IPS-18c (cell line): ENCODE data around the gene MOB3B.

ENCODE experiments used
- H3K4me3 ChIP-seq: 2 replicates; pipeline ENCODE4 v1.7.0; 2013; ENCODE audit warnings: low read depth, mild to moderate bottlenecking, low read length, moderate library complexity; ENCODE audit not compliant: insufficient read depth
- H3K9me3 ChIP-seq: one replicate; pipeline ENCODE4 v1.6.1; 2013; ENCODE audit warnings: mild to moderate bottlenecking, low read length, moderate library complexity; ENCODE audit not compliant: control insufficient read depth, insufficient read depth

The MOB3B gene

GRCh38 chr9:27549196-27549755, 19.7 kb upstream of the MOB3B start:
- Histone ChIP-seq H3K9me3 (no peaks in the 10 kb centered on the region), H3K4me3 (no peak overlapping the region)

DNA sequence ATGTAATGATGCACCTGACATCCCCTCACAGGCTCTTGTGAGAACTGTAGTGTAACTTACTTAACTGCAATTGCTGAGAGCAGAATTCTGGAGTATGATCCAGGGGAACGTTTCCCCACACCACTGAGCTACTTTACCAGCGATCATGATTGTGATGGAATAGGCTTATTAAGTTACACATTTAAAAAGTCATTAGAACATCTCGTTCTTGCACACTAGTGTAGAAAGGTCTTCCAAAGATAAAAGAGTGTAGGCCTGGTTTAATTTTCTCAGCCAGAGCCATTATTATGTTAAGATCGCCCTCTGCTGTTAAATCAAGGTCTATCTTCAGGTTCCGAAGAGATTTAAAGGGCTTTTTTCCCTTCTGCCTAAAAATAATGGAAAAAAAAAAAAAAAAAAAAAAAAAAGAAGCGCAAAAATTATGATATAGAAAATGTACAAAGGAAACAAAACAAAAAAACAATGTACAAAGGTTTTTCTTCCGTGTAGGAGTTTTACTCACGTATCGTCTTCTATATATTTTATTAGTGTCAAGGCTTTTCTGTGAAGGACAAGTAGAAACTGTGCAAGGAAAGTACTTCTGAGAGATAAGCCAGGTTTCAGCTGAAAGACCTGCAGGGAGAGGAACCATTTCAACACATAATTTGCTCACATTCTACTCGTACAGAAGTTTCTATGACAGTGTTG, 18.6 kb upstream of the MOB3B start:
- Histone ChIP-seq H3K9me3 (no peaks in the 10 kb centered on the region), H3K4me3 (no peak overlapping the region)

GRCh38 chr9:27545471-27545870, 15.9 kb upstream of the MOB3B start:
- H3K9me3 ChIP-seq = no peaks in the 10 kb centered on the region
- H3K4me3 ChIP-seq = no peak overlapping the region

DNA sequence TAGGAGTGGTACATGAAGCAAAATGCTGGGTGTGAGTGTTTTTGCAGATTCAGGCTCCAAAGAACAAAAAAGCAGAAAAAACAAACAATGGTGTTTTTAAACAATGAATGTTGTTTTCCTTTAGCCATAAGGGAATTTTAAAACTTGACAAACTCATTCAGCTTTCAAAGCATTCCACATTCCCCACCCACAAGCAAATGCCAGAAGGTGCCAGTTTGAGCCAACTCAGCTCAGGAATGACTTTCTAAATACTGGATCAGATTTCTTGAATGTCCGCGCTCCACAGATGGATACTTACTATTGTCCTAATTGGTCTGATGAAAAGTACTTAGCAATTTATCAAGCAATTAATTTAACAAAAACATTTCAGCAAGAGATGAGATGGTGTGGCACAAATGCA, 12.9 kb upstream of the MOB3B start:
- Histone ChIP-seq H3K4me3 (no peak overlapping the region), H3K9me3 (no peaks in the 10 kb centered on the region)

DNA sequence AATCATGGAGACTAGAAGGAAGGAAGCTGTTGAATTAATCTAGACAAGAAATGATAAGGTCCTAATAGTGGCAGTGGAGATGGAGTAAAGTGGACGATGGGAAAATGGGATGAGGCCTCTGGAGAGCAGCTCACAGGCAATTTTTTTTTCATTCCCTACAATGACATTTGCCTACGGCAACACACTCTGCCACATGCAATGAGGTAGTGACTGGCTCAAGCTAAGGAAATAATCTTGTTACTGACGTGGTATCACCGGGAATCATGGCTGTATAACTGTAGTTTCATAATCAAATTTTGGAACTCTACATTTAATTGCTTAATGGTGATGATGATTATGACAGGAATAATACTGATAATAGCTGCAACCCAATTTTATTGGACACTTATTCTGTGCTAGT, 12.1 kb upstream of the MOB3B start:
- Histone ChIP-seq H3K4me3 (no peak overlapping the region), H3K9me3 (no peaks in the 10 kb centered on the region)

DNA sequence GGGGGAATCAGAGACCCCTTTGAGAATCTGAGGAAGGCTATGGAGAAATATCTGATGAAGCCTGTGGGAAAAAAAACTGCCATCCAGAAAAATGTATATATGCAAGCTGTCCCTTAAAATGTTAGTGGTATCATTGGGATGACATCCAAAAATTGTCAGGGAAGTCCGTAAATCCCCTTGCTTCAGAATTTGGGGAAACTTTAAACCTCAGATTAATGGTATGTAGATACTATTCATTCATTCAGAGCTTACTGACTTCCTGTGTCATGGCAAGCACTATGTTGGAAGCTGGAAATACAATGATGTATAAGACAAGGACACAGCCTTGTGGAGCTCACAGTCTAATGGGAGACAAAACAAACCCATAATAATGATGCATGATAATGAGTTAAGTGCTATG, 10.9 kb upstream of the MOB3B start:
- Histone ChIP-seq H3K9me3 (no peaks in the 10 kb centered on the region), H3K4me3 (no peak overlapping the region)

DNA sequence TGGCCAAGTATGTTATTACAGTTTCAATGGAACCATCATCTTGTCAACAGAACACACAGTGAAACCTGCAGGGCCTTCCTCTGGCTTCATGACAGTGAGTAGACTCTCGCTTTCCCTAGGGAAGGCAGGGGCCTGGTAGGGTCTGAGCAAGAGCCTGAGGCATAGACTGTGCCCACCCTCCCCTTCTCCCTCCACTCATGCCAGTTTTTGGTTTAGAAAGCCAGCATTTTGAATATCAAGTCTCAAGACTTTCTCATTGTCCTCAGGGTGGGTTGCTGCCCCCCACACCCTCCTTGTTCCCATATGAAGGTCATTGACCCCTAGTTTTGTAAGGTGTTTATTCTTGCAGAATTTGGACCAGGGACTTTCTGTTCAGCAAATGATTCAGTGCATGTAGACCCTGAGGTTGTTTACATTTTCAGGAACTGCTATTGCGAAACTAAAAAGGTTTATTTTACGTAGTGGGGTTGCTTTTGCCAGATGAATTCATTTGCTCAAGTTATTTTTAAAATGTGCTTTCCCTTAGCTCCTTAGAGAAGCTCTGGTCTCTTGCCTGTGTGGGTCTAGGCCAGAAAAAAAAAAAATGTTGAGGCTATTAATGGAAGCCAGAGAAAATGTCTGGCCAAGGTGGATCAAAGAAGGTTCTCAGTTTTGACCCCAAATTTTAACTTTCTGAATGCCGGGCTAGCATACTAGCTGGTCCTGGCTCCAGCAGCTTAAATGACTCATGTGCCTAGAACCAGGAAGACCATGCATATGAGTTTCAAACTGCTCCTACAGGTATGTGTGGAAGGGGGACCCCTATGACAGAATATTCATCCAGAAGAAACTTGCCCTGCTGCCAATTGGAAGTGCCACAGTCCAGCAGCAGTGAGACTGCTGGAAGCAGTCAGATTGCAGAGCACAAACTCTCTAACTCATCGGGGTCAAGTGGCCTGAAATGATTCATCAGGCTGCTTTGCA, 10.1 kb upstream of the MOB3B start:
- Histone ChIP-seq H3K9me3 (no peaks in the 10 kb centered on the region), H3K4me3 (no peak overlapping the region)

DNA sequence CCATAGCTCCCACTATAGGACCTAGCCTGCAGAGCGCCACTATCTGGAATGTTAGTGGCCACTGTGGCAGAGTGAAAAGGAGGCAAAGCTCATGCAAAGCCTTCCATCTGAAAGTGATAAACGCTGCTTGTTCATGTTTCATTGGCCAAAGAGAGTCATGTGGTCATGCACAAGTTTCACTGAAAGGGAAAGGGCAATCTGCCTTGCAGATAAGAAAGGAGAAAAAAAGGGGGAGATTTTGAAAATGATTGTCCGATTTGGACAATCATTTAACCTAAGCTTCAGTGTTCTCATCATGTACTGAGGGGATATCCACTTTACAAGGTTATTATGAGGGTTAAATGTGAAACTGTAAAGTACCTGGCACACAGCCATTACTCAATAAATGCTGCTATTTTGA, 9.0 kb upstream of the MOB3B start:
- Histone ChIP-seq H3K9me3 (no peaks in the 10 kb centered on the region), H3K4me3 (no peak overlapping the region)

DNA sequence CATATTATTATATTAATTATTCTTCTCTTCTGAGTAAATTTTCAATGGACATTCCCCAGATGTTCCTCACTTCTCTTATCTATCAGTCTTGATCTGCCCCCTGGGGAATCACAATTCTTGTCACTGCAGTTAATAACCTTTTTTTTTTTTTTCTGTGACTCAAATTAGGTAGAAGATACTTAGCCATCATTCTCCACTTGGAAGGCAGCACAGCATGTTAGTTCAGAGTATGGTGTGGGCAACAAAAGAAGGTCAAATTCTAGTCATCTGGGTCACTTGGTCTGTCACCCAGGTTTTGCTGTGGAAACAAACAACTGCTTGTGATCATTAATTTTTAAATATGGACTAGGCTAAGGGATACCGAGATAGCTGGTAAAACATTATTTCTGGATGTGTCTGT, 8.1 kb upstream of the MOB3B start:
- Histone ChIP-seq H3K4me3 (no peak overlapping the region), H3K9me3 (no peaks in the 10 kb centered on the region)

GRCh38 chr9:27537027-27537435, 7.4 kb upstream of the MOB3B start:
- no peaks in the 10 kb centered on the region for H3K9me3 ChIP-seq
- no peak overlapping the region for H3K4me3 ChIP-seq

- H3K4me3 ChIP-seq = no peak overlapping the region
Observed at GRCh38 chr9:27536168-27536567, 6.6 kb upstream of the MOB3B start.

GRCh38 chr9:27535701-27536118, 6.1 kb upstream of the MOB3B start:
- H3K4me3 ChIP-seq = no peak overlapping the region
- H3K9me3 ChIP-seq = no peaks in the 10 kb centered on the region

More at GRCh38 chr9:27536168-27536567, 6.6 kb upstream of the MOB3B start:
- no peaks in the 10 kb centered on the region for H3K9me3 ChIP-seq

DNA sequence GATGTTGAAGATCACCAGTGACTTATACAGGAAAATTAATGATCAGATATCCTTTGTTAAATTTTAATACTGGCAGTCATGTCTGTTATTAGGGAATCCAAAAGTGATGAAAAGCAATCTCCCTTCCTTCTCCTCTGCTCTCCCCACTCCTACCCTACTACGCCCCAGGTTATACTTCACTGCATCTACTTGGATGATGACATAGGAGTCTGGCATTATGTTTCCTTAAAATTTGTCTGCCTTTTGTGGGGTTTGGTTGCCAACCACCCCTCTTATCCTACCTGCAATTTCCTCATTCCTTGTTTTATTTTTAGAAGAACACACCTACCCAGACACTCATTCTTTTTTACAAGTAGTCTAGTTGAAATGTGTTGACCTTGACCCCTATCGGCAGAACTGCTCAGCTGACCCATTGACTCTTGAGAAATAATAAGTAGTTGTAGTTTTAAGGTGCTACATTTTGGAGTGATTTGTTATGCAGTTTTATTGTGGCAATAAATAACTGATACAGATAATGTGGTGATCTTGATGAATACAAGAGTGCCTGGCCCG, 5.1 kb upstream of the MOB3B start:
- no peak overlapping the region for H3K4me3 ChIP-seq

DNA sequence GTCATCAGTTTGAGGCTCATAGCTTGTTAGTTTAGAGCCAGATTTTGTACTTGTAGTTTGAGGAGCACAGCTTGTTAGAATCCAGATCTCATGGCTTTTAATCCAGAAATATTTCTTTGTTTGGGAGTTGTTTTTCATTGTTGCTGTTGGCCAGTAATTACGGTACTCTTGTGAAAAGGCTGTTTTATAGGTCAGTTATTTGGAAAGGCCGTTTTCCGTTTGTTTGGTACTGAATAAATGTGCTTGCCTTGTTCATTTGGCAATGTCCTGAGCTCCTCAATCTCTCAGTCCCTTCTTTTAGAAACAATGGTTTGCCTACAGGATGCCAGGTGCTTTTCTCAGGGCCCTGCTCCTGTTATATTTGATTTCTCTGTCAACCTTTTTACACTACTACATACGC, 4.5 kb upstream of the MOB3B start:
- Histone ChIP-seq H3K9me3 (no peaks in the 10 kb centered on the region), H3K4me3 (no peak overlapping the region)

More for the DNA sequence above, 5.1 kb upstream of the MOB3B start:
- no peaks in the 10 kb centered on the region for H3K9me3 ChIP-seq

DNA sequence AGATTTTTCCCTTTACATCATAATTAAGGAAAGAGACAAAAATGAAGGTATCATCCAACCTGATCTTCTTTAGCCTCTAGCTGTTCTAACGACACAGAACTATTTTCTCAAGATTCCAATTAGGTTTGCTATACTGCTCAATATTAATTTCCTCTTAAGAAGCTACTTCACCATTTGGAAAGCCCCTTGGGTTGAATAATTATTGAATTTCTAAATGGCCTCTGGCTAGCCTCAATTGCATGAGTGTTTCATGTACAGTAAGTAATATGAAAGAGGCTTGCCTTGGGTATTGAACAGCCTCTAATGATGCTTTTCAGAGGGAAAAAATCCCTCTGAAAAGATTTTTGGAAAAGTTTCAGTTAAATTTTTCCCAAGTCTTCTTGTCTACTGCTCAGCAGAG, 3.7 kb upstream of the MOB3B start:
- no peaks in the 10 kb centered on the region for H3K9me3 ChIP-seq
- no peak overlapping the region for H3K4me3 ChIP-seq

DNA sequence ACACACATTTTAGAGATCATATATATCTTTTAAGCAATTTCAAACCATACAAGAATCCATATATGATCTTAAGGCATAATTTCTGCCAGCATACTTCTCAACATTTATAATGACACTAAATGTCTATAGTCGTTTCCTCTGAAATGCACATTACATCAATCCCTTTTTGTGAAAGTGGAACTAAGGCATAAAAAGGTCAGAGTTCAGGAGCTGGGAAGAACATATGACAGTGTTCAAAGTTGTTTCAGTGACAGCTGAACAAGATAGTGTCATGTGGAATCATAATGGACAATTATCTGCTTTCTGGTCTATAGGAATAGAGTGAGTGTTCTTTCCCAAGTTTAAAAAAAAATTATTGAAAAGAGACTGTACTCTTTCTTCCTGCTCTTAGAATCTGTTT, 2.4 kb upstream of the MOB3B start:
- Histone ChIP-seq H3K4me3 (no peak overlapping the region), H3K9me3 (no peaks in the 10 kb centered on the region)

DNA sequence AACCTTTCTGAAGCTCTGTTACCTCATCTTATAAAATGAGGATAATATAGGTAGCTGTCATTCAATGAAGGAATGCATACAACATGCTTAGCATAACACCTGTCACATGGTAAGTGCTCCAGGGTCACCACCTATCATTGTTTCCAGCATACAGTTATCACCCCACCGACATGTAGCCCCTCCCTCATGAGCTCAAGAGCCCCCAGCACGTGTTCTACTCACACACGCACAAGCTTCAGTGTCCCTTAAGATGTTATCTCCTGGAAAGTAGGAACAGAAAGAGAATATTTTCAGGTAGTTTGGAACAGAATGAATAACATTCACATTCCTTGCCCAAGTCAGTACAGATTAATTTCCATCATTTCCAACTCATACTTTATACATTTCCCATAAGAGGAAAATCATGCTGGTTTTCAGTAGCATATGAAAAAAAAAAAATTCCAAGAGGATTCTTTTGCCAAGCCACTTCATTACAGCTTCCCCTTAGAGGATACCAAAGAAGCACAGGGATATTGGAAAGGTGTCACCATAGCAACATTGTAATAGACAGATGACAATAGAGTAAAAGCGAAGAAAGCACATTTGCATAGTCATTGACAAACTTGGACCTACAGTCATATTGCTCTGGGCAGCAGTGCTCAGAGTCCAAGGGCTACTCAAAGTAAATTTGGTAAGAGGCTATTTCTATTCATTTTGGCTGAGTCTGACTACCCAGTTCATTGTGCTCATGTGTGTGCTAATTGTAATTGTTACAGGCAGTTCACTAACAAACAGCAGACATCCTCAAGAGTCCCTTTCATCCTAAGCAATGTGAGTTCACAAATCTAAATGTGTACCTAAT, 1.5 kb upstream of the MOB3B start:
- Histone ChIP-seq H3K9me3 (no peaks in the 10 kb centered on the region), H3K4me3 (no peak overlapping the region)
